K562 (cell line): ENCODE measurements around the gene CYTH1. TPM values are rescaled to one million over a fixed set of nuclear protein-coding genes. Genes with fewer than 3 reads are reported as not detected.

Source experiments
- BDP1 ChIP-seq: IDR thresholded peaks from 3 replicates; pipeline ENCODE4 v1.6.1; 2011; ENCODE audit not compliant: insufficient read length, insufficient read depth
- CREB5 ChIP-seq: fragments of 250-450 bp; sonication (Bioruptor Pico); IDR thresholded peaks from 2 replicates; pipeline ENCODE4 v1.5.0; 2020; ENCODE audit warnings: mild to moderate bottlenecking
- DLX4 ChIP-seq: fragments of 250-450 bp; sonication (Bioruptor Pico); IDR thresholded peaks from 2 replicates; pipeline ENCODE4 v1.6.1; 2021; ENCODE audit warnings: mild to moderate bottlenecking
- ELF2 ChIP-seq: fragments of 250-450 bp; sonication (Bioruptor Pico); IDR thresholded peaks from 2 replicates; pipeline ENCODE4 v1.5.0; 2021; ENCODE audit warnings: mild to moderate bottlenecking
- EP300 ChIP-seq: IDR thresholded peaks from 2 replicates; pipeline ENCODE4 v1.6.1; 2012; ENCODE audit warnings: low read length, improper control_type of control experiment
- LEF1 ChIP-seq: fragments of 450-650 bp; IDR thresholded peaks from 2 replicates; pipeline ENCODE4 v1.6.1; 2016; ENCODE audit warnings: mild to moderate bottlenecking
- MBD1 ChIP-seq: fragments of 250-450 bp; sonication (Bioruptor Pico); IDR thresholded peaks from 2 replicates; pipeline ENCODE4 v1.8.0; 2022; ENCODE audit warnings: inconsistent platforms
- NEUROD1 ChIP-seq: fragments of 150-350 bp; IDR thresholded peaks from 2 replicates; pipeline ENCODE4 v1.6.1; 2014; ENCODE audit warnings: borderline replicate concordance, low read length, low read depth; ENCODE audit not compliant: partially characterized antibody
- NR0B1 ChIP-seq: fragments of 450-650 bp; IDR thresholded peaks from one replicate; pipeline ENCODE4 v1.6.1; 2018; ENCODE audit warnings: mild to moderate bottlenecking, moderate library complexity; ENCODE audit not compliant: partially characterized antibody
- RFX1 ChIP-seq: fragments of 450-650 bp; IDR thresholded peaks from 2 replicates; pipeline ENCODE4 v1.6.1; 2016; ENCODE audit warnings: mild to moderate bottlenecking, moderate library complexity
- SFPQ ChIP-seq: fragments of 200-400 bp; formaldehyde crosslinking; IDR thresholded peaks from 2 replicates; pipeline ENCODE4 v1.6.1; 2017; ENCODE audit warnings: mild to moderate bottlenecking, low read depth, low read length, moderate library complexity
- SIX5 ChIP-seq, 2 experiments: IDR thresholded peaks; 2 replicates each; pipeline ENCODE4 v1.6.1; 2011; ENCODE audit warnings: low read length in 2 of 2, borderline replicate concordance in 1 of 2, low read depth in 1 of 2, mild to moderate bottlenecking in 1 of 2, moderate library complexity in 1 of 2; ENCODE audit not compliant: insufficient read depth in 1 of 2
- SP1 ChIP-seq: sonication (generic); formaldehyde crosslinking; IDR thresholded peaks from 2 replicates; pipeline ENCODE4 v1.8.1; 2022; ENCODE audit warnings: mild to moderate bottlenecking, missing genetic modification reagents
- TBL1XR1 ChIP-seq, 2 experiments: IDR thresholded peaks; 2 replicates each; pipeline ENCODE4 v1.6.1; 2012; ENCODE audit warnings: improper control_type of control experiment in 2 of 2, low read length in 2 of 2, mild to moderate bottlenecking in 1 of 2
- TOE1 ChIP-seq, 2 experiments: fragments of 450-650 bp in 1 of 2; sonication (generic) in 1 of 2; formaldehyde crosslinking in 1 of 2; IDR thresholded peaks; 2 replicates each; pipeline versions ENCODE4 v1.7.1 to v1.8.0; 2016 to 2022; ENCODE audit warnings: borderline replicate concordance in 2 of 2, mild to moderate bottlenecking in 2 of 2, antibody characterized with exemption in 1 of 2, inconsistent platforms in 1 of 2, low read depth in 1 of 2, missing genetic modification reagents in 1 of 2, moderate library complexity in 1 of 2
- ZBTB43 ChIP-seq: sonication (generic); formaldehyde crosslinking; IDR thresholded peaks from 2 replicates; pipeline ENCODE4 v1.8.0; 2023; ENCODE audit warnings: mild to moderate bottlenecking, missing genetic modification reagents
- ZNF175 ChIP-seq: fragments of 200-800 bp; sonication (Bioruptor generic); IDR thresholded peaks from 2 replicates; pipeline ENCODE4 v1.6.1; 2016; ENCODE audit warnings: low read depth, mild to moderate bottlenecking, missing genetic modification characterization, missing compliant biosample characterization
- ZNF347 ChIP-seq: fragments of 450-650 bp; formaldehyde crosslinking; IDR thresholded peaks from 2 replicates; pipeline ENCODE4 v1.4.0; 2020; ENCODE audit warnings: low read depth, mild to moderate bottlenecking, moderate library complexity
- ZNF584 ChIP-seq: fragments of 200-800 bp; sonication (Bioruptor generic); IDR thresholded peaks from 2 replicates; pipeline ENCODE4 v1.6.1; 2016; ENCODE audit warnings: low read depth, mild to moderate bottlenecking, missing genetic modification characterization, missing compliant biosample characterization
- polyA plus RNA-seq, 8 experiments: library from polyadenylated mRNA; depleted of rRNA in 4 of 8; stranded (reverse) in 5 of 8; unstranded in 3 of 8; fragments of >200 nt; fragmentation: Nextera tagmentation in 2 of 8; fragmentation: Illumina TruSeq in 1 of 8; extraction: Ambion mirVana in 2 of 8; extraction: Trizol in 1 of 8; gene quantifications; 2 replicates each; pipeline versions ENCODE4 v1.2.1 to v1.2.3, GENCODE V29; 2011 to 2014; ENCODE audit warnings: inconsistent platforms in 1 of 8, missing spikeins in 1 of 8
- total RNA-seq, 7 experiments: library from RNA; depleted of rRNA in 6 of 7; stranded (reverse); fragments of >200 nt in 6 of 7; fragmentation: Illumina TruSeq in 2 of 7; extraction: Trizol in 2 of 7; gene quantifications; 2 replicates each; pipeline versions ENCODE4 v1.2.1 to v1.2.3, GENCODE V29; 2011 to 2021; ENCODE audit warnings: low replicate concordance in 1 of 7

CYTH1 gene
- total and polyA plus RNA-seq, 9 of the 15 experiments (the other 6 are each of a cell fraction or from before 2014, with no cell fraction given) = 0.52 to 27.7 (median 16.8) TPM

- TF ChIP-seq ELF2 (CRISPR knock-in tag) (0 out of 2 replicates have a peak, but pooled peaks have one; percentile 46), LEF1 (peak; percentile 45; the same call in 1 of the 2 replicates), BDP1 (no peak), NR0B1 (no peak), ZNF584 (CRISPR knock-in tag) (peak; percentile 86; the same call in 1 of the 2 replicates), CREB5 (CRISPR knock-in tag) (no peak), SIX5 (IDR thresholded peaks at IDR 0.05; ENCODE audit: borderline replicate concordance in 1 of 2, insufficient read depth in 1 of 2, low read depth in 1 of 2, low read length in 2 of 2) (no peak), RFX1 (no peak), TBL1XR1 (IDR thresholded peaks at IDR 0.05; ENCODE audit: low read length in 2 of 2) (no peak), DLX4 (CRISPR knock-in tag) (no peak), SFPQ (no peak), SP1 (CRISPR knock-in tag) (no peak), ZNF175 (CRISPR knock-in tag) (peak; percentile 96), ZBTB43 (CRISPR knock-in tag) (no peak), TOE1 (IDR thresholded peaks at IDR 0.05; ENCODE audit: borderline replicate concordance) (no peak), TOE1 (CRISPR knock-in tag; IDR thresholded peaks at IDR 0.05; ENCODE audit: borderline replicate concordance, low read depth) (no peak), MBD1 (CRISPR knock-in tag) (no peak), EP300 (no peak), ZNF347 (CRISPR knock-in tag) (no peak), NEUROD1 (no peak)
Observed at GRCh38 chr17:78818932-78819331, 36.9 kb upstream of the CYTH1 start (continued).
